Left kidney (tissue), 2 donors: ENCODE measurements around the gene ITGB2. TPM values are rescaled to one million over a fixed set of nuclear protein-coding genes. Genes with fewer than 3 reads are reported as not detected.
"Not testable (repeated sequence)": the region's sequence is repeated elsewhere in the genome, so short reads cannot be mapped to it uniquely, and the experiment has no call there.

ENCODE experiments used
- DNase-seq: peaks from one replicate; pipeline ENCODE4 v3.0.0-alpha.2; 2013
- polyA plus RNA-seq: library from polyadenylated mRNA; unstranded; fragments of 120-200 nt; gene quantifications from one replicate; pipeline ENCODE4 v1.2.1, GENCODE V29; 2013; ENCODE audit not compliant: insufficient read length

The ITGB2 gene
- polyA plus RNA-seq, 1 donor: 11.8 TPM

DNA sequence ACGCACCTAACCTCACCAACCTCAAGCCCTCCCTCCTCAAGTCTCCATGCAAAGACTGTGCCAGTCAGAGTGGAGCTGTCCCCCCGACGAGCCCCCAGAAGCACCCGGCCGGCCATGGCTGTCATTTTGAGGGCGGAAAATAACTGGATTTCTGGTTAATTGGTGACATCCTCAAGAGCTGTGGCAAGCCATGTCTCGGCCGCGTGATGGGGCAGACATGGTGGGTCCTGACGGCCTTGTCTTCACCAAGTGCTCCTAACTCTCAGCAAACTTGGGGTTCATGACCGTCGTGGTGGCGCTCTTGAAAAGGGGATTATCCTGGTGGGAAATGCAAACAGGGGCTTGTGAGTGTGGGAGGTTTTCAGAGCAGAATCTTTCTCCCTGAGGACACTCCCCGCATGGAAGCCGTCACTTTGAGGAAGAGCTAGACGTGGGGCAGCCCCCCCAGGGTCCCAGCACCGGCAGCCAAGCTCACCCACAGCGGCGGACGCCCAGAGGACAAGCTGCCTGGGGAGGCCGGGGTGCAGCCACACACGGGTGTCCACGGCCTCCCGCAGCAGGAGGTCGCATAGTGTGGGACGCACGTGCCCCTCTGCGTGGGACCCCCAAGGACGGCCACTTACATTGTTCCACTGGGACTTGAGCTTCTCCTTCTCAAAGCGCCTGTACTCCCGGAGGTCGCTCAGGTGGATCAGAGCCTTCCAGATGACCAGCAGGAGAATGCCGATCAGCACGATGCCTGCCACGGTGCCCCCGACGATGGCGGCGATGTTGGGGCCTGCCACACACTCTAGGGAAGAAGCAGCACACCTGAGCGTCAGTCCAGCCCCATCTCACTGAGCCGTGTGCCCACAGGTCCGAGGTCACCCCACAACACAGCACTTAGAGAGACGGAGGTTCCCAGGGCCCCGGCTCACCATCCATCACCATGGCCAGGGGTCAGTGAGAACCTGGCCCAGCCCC is 34.3 kb downstream of the ITGB2 start:
- DNase-seq: no peak

GRCh38 chr21:44885615-44886014 is 35.1 kb downstream of the ITGB2 start:
- no peak for DNase-seq

DNA sequence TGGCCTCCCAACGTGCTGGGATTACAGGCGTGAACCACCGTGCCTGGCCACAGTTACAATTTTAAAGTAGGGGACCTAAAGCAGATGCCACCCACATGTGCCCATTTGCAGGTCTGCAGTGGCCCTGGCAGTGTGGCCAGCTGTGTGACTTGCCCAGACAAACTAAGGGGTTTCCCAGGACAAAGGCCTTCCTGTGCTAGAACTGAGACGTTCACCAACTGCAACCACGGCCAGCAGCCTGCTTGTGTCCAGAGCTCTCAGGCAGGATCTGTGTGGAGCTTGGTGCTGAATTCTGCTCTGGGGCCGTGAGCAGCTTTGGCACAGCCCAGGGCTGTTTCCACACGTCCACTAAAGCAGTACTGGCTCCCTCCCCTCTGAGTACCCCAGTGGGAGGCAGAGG is 36.6 kb downstream of the ITGB2 start:
- DNase-seq: no peak

DNA sequence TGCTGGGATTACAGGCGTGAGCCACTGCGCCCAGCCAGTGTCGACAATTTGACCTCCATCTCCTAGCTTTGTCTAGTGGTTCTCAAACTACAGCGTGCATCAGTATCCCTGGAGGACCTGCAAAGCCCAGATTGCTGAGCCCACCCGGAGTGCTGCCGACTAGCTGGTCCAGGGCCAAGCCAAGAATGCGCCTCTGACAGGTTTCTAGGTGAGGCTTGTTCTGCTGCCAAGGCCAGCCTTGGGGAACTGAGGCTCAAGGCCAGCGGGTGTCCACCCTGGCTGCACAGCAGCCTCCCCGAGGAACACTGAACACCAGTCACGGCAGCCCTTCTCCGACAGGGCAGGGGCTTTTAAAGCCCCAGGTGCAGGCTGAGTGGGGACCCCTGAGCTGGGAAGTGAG is 37.4 kb downstream of the ITGB2 start:
- DNase-seq: no peak

DNA sequence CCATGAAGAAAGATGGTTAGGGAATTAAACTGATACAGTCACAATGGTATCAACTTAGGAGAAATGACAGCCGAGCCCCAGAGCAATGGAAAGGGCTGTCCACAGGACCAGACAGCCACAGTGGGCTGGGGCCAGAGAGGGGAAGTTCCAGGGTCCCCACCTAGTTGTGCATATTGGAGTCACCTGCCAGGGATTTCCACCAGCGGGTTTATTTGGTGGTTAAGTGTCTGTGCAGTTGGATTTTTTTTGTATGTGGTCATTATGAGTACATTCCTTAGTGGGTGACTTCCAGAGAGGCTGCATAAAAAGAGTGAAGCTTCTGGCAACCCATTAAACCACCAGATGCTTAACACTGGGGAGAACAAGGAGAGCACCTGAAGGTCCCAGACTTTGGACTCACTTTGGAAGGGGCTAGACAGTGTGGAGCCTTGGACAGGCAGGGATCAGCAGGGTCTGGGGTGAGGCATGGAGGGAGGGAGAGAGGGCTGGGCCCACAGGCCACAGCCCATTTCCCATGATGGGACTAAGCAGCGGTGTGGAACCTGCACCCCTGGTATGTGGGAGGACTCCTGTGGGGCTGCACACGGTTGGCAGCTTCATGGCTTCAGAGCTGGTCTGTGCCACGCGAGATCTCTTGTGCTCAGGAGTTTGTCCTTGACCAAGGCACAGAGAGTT is 39.4 kb downstream of the ITGB2 start:
- DNase-seq: no peak

GRCh38 chr21:44880405-44881197 is 40.1 kb downstream of the ITGB2 start:
- no peak for DNase-seq

DNA sequence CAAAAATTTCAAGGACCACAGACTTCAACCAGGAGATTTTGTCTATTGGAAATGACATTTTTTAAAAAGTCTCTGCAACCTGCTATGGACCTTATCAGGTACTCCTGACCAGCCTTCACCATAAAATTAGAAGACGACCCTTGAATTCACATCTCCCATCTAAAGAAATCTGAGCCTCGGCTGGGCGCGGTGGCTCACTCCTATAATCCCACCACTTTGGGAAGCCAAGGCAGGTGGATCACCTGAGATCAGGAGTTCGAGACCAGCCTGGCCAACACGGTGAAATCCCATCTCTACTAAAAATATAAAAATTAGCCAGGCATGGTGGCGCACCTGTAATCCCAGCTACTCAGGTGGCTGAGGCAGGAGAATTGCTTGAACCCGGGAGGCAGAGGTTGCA is 41.5 kb downstream of the ITGB2 start:
- not testable (repeated sequence) for DNase-seq

DNA sequence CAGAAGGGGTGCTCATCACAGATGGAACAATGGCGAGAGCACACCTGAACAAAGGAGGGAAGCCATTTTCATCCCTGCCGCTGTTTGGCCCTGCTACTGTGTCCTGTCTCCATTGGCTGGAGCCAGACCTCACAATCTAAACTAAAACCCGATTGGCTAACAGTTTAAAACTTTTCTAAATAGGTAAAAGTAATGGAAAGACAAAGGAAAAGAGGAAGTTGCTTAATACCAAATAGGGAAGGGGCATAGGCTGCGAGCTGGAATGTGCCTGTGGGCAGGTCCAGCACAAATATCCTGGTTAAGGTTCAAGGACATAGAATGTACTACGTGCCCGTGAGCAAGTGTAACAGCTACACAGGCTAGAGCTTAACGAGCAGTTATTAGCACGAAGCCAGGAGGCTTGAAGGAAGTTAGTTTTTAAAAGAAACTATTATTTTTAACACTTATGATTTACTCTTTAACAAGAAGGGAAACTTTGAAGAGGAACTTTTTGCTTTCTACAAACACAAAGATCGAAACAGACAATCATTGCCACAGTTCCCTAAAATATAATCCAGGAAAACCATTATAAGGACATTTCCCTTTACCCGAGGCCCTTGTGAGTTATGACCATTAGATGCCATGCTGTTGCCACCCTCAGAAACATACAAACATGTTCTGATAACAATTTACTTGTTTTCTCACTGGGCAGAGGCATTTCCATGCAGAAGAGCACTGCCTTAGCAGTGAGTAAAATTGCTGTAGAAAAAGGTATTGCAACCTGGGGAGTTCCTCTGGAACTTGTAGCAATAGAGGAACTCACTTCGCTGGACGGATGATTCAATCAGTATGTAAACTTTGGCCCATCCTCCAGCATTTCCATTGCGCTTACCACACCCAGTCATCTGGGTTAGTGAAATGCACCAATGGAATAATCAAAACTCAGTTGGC is 42.4 kb downstream of the ITGB2 start:
- no peak for DNase-seq

- DNase-seq: no peak
Measured at GRCh38 chr21:44876849-44877575, 43.7 kb downstream of the ITGB2 start.

DNA sequence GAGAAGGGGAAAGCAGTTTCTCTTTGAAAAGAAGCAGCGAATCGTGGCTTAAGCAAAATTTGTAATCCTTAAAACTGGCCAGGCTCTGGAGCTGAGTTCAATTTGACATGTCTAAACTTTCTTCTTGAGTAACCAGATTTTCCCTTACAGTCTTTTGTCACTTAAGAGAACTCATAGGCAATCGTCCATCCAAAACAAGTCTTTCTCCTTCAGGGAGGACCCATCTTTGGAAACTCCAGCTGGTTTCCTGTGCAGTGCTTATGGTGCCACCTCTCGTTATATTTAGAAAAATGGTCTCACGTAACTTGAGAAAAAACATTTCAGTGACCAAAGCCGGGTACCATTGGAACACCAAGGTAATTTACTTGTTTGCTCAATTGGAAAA is 45.4 kb downstream of the ITGB2 start:
- no peak for DNase-seq

GRCh38 chr21:44874497-44875315 is 46.0 kb downstream of the ITGB2 start:
- DNase-seq: no peak

- DNase-seq: no peak
Measured at GRCh38 chr21:44874240-44874496, 46.5 kb downstream of the ITGB2 start.

GRCh38 chr21:44873356-44874239 is 47.1 kb downstream of the ITGB2 start, which contains the start of gene PTTG1IP:
Gene PTTG1IP (minus strand): TSS chr21:44873690. CDS start chr21:44873616, 74 bp downstream.
- DNase-seq: peak; percentile 99

GRCh38 chr21:44872649-44873355 is 47.9 kb downstream of the ITGB2 start:
- no peak for DNase-seq

DNA sequence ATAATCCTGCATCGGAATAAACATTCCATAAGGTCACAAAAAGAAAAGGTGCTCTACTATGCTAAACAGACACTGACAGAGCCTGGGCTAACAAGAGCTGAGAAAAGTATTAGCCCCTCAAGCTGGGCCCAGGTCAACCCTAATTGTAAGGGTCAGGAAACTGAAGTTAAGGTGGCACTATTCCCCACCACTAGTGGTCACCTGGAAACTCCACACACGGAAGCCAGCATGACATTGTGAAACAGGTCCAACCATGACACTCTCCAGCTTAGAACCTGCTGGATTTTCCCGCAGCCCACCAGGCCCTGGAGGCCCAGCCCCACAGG is 48.4 kb downstream of the ITGB2 start:
- DNase-seq: no peak

- DNase-seq: no peak
Measured at GRCh38 chr21:44871576-44872269, 49.0 kb downstream of the ITGB2 start.

- no peak for DNase-seq
Measured at GRCh38 chr21:44870748-44871495, 49.8 kb downstream of the ITGB2 start.
